SK-N-MC (cell line): ENCODE data around the gene LGALS7.

ENCODE experiments used
- EZH2 ChIP-seq: fragments of 200-600 bp; sonication (generic); IDR thresholded peaks from one replicate; pipeline ENCODE4 v1.6.1; 2017; ENCODE audit warnings: antibody characterized with exemption
- POLR2AphosphoS5 ChIP-seq: IDR thresholded peaks from 2 replicates; pipeline ENCODE4 v1.6.1; 2012; ENCODE audit warnings: mild to moderate bottlenecking, low read depth, low read length, borderline replicate concordance

DNA sequence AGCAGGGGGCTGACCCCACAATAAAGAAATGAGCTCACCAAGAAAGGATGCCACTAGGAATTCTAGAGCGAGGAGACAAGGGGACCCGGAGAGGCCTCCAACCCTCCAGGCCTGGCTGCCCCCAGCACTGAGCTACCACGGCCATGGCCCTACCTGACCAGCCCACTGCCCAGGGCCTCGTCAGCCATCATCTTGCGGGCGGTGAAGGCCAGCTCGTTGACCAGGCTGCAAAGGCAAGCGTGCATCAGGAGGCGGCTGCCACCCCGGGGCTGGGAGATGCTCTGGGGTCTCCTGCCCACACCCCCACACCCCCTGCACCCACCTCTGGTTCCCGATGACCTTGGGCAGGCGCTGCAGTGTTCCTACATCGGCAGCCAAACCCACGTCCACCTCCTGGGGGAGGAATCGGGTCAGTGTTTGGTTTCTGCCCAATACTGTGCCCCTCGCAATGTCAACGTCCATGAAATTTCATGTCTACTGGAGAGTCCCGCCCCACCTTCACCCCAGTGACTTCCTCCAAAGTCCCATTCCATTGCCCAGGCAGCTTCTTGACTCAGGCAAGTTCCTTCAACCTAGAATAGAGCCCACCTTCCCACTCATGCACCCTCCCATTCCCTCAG is 42.9 kb upstream of the LGALS7 start:
- TF ChIP-seq POLR2AphosphoS5 (no peak), EZH2 (no peak)
